GM19467 (cell line): ENCODE measurements around the gene SFXN2.
"Not testable (repeated sequence)": the region's sequence is repeated elsewhere in the genome, so short reads cannot be mapped to it uniquely, and the experiment has no call there.

Experiments used
- ATAC-seq: cut with Tn5 transposase; IDR thresholded peaks from one replicate; pipeline ENCODE4 v1.9.1; 2021; ENCODE audit warnings: mild to moderate bottlenecking, moderate library complexity; ENCODE audit not compliant: unreplicated experiment

SFXN2 gene, protein sequence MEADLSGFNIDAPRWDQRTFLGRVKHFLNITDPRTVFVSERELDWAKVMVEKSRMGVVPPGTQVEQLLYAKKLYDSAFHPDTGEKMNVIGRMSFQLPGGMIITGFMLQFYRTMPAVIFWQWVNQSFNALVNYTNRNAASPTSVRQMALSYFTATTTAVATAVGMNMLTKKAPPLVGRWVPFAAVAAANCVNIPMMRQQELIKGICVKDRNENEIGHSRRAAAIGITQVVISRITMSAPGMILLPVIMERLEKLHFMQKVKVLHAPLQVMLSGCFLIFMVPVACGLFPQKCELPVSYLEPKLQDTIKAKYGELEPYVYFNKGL

GRCh38 chr10:102714621-102715455 lies at the start of gene SFXN2:
SFXN2 (plus strand) TSS chr10:102714636; CDS start chr10:102726637, 12,001 bp downstream.
- no peak for ATAC-seq

DNA sequence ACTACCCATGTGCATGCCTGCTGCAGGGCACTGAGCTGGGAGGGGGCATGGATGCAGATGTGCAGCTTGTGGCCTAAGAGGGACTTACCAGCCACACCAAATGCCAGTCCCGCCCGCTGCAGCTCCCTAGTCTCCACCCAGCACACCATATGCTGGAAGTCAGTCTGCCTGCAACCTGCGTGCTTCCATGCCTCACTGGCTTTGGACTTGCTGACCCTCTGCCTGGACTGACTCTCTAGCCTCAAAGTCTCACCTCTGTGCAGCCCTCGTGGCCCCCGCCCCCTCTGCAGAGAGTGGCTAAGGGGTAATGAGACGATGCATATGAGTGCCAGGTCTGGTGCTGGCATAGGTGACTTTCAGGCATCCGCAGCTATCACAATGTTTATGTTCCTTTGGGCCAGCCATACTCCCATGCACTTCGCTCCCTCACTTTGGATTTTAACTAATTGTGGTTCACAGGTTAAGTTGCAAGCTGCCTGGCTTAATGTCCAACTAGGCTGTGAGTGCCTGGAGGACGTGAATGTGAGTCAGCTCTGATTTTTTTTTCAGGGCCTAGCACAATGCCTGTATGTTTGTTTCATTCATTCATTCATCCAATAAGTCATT lies 48.4 kb upstream of the SFXN2 start:
- no peak for ATAC-seq

DNA sequence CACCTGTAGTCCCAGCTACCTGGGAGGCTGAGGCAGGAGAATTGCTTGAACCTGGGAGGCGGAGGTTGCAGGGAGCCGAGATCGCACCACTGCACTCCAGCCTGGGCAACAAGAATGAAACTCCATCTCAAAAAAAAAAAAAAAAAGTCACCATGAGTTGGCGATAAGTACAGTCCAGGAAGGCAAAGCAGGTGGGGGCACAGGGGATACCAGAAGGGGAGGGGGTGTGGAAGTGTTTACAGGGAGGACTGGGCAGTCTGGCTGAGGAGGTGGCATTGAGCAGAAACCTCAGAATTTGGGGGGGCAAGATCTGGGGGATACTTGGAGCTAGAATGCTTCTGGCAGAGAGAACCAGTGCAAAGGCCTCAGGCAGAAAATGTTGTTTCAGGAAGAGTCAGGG lies 47.0 kb upstream of the SFXN2 start:
- not testable (repeated sequence) for ATAC-seq

DNA sequence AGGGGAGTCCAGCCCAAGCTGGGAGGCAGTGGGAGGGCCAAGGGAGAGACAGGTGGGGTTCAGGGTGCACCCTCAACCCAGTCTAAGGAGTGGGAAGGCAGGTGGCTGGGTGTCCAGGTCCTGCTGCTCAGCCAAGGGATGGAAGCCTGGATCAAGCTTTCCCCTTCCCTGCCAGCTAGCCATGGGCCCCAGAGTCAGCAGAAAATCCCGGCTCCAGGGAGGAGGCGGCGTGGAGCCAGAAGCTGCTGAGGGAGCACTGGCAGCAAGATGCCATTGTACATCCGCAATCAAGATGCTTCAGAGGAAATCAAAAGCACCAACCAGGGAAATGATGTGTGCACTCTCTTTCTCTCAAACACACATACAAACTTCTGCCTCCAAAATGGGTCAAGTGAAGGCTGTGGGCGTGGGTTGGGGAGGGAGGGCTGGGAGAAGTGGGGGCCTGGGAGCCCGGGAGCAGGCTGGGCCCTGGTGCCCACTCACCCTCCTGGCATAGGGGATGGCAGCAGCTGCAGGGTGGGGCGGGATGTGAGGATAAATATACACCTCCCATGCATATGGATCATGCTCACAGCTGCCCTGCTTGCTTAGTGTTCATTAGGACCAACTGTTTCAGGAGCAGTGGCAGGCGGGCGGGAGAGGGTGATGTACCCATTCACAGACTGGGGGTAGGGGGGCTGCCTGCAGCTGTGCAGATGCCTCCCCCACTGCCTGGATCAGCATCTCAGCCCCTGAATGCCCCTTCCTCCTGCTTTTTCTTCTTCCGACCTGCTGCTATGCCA lies 45.9 kb upstream of the SFXN2 start:
- ATAC-seq = no peak

DNA sequence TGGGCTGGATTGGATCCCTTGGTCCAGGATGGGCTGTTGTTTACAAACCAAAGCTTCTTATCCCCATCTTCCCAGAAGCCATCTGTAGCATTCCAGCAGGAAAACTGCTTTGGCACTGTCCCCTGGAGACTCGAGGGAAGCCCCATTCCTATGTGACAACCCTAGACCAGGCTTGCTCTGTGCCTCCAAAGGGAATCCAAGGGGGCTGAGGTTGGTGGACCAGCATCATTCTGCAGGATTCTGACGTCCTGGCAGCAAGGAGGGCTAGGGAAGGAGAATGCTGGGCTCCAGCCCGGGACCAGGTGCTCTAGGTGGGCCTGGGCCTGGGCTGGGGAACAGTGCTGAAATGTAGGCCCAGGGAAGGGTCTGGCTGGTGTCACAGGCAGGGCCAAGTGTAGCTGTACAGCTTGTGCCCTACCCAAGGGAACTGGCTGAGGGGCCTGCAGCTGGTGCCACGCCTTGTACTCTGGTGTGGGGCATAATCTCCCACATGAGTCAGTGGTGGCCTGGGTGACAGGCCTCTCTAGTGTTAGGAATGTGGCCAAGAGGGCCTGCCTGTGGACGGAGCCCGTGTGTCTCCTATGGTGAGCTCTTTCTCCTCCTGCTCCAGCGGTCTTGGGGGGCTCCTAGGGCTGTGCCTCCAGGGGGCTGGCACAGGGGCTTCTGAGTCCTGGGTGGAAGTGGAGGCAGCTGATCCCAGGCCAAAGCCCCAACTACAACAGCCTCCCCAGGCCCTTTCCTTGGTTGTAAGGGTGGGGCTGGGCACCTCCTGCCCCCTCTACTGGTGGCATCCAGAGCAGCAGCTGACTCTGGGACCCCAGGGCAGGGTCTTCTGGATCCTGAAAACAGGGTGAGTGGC lies 45.0 kb upstream of the SFXN2 start:
- no peak for ATAC-seq

GRCh38 chr10:102670065-102670670 lies 44.3 kb upstream of the SFXN2 start:
- ATAC-seq = no peak

GRCh38 chr10:102670871-102671434 lies 43.5 kb upstream of the SFXN2 start:
- no peak for ATAC-seq

DNA sequence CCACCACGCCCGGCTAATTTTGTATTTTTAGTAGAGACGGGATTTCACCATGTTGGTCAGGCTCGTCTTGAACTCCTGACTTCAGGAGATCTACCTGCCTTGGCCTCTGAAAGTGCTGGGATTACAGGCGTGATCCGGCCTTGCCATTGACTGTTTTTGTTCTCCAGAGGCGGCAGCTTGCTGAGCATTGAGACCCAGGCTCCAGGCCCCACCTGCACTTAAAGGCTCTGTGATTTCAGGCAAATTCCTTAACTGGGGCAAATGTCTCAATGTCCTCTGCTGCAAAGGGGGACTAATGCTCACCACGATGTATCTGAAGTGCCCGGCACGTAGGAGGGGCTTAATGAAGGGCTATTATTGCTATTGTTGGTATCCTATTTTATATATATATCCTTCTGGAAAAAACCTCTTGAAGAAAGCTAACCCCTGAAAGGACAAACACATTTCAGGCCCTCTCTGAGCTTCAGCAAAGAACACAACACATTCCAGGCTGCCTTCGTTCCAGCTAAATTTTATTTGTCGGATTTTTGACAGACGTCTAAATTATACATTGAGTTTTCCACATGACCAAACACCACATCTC lies 41.1 kb upstream of the SFXN2 start:
- ATAC-seq = no peak

DNA sequence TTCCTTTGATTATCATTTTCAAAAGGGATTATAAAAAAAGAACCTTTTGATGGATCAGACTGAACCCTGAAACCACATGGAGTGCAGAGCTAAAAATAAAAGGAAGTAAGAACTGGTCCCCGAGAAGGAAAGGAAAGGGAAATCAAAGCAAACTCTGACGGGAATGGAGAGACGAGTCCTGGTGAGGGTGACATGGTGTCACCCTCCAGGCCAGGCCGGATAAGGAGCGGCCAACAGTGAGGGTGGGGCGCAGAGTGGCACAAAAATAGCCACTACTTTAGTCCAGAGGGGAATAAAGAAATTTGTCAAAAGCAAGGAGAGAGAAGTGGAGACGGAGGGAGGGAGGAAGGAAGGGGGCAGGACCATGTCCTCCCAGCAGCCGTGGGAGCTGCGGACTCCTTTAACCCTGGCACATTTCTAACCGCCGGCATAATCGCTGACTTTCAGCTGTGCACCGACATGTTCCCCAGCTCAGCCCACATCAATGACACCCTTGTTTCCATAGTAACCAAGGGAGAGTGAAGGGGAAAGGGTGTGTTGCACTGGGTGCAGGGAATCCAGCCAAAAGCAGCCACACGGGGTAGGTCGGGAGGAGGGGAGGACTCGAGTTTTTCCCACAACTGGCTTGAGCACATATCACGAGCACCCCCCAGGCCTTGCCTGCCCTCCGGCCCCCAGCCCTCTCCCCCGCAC lies 40.5 kb upstream of the SFXN2 start:
- no peak for ATAC-seq

GRCh38 chr10:102674566-102674965 lies 39.9 kb upstream of the SFXN2 start:
- no peak for ATAC-seq

- no peak for ATAC-seq
Measured at GRCh38 chr10:102675011-102675665, 39.3 kb upstream of the SFXN2 start.

DNA sequence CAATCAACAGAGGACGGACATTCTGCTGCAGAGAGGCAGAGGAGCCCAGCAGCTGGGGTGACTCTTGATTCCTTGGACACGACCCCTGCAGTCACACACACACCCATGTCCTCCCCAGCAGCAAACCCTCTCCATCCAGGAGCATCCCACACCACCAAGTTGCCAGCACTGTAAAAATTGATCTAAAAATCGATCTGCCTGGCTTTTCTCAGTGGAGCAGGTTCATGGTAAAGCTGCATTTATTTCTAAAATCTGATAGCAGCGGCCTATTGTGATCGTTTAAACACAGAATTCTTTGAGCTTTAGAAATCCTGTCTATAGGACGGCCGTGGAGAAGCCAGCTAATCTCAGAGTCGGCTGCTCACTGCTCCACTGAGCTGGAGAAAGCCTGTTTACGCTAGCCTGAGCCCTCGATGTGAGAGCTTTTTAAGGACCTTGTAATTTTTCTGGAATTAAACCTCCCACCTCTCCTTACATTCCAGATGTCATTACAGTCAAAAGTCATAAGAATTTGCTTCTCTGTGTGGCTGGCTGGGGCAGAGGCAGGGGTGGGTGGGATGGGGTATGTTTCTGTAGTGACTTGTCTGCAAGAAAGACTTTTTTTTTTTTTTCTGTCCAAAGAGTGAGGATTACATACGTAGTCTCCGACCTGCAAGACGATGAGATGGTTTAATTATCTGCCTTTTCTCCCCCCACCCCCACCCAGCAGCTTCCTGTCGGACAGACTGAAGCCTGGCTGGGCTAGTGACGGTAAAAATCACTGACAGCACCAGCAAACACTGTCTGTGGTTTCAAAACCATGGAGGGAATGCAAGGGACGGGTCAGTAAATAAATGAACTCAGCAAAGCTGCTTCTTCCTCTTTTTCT lies 38.5 kb upstream of the SFXN2 start:
- ATAC-seq = no peak

DNA sequence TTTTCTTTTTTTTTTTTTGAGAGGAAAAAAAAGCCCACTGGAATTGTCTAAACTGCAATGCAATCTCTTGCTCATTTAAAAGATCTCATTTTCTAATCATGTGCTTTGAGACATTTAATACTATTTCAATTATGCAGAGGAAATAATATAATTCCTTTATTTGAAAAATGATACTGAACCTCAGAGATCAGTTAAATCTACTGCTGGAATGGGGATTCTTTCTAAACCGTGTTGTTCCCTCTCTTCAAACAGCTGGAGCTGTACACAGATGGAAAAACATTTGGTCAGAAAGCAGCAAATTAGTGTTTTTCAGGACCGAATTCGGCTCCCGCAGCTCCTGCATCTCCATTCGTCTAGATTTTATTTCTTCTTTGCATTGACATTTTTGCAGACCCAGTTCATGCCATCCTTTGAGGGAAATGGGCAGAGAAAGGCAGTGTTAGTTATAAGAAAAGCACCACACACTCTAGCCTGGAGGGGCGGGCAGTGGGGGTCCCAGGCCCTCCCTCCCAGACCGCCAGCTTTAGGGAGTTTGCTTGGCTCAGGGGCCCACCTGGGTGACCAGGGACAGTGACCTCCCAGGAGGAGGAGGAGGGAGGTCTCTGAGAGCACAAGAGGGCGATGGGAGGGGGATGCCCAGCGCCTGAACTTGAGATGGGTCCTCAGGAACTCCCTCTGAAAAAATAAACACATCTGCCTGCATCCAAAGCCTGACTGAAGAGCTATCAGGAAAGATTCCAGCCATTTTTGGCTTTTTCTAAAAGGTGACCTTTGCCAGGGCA lies 37.7 kb upstream of the SFXN2 start:
- ATAC-seq = no peak

DNA sequence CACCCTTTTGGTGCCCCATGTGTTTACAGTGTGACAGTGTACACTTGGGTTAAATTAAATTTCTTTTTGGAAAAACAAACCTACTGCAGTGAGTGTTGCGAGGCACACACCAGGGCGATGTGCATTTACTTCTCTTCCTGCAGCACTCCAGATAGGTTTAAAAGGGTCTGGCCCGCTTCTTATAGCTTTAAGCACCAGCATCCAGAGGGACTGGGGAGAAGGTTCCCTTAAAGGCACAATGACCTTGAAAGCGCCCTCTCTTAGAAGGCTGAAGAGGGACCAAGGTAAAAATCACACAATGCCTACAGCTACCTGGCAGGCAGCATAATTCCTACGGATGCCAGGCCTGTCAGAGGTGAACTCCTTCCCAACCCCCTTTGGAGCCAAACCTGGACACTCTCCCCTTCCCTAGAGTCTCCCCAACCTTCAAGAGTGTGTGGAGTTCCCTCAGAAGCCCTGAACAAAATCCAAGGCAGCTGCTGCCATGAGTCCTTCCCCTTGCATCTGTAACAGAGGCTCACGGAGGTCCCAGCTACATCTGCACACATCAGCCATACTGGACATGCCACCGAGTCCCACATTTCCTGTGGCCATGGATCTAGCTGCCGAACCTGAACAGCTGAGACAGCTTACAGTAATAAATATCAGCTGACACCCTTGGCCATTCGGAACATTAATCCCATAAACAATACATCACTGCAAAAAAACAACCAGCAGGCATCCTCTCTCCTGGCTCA lies 36.9 kb upstream of the SFXN2 start:
- no peak for ATAC-seq

- ATAC-seq = no peak
Measured at GRCh38 chr10:102678068-102678400, 36.4 kb upstream of the SFXN2 start.

GRCh38 chr10:102678842-102679289 lies 35.6 kb upstream of the SFXN2 start:
- ATAC-seq = no peak
